Measurements from ENCODE around the gene PGM1. TPM values are rescaled to one million over a fixed set of nuclear protein-coding genes. Genes with fewer than 3 reads are reported as not detected.

Gene PGM1
- total and polyA plus RNA-seq, 2 donors (not counting 3 experiments of a cell fraction or from before 2014, with no cell fraction given): 9.3 to 21.0 TPM

GRCh38 chr1:63641615-63642014 is 48.4 kb downstream of the PGM1 start:
- POLR2A ChIA-PET: no interaction called here
- intact Hi-C loops (cut with micrococcal nuclease): no loop called here
- FAIRE-seq: no peak

More at GRCh38 chr1:63641615-63642014, 48.4 kb downstream of the PGM1 start:
- H3K36me3 ChIP-seq (ENCODE audit: control insufficient read depth in 2 of 2, extremely low read depth in 1 of 2, insufficient read depth in 2 of 2, low read length in 2 of 2): no peaks in the 10 kb centered on the region
- no peak overlapping the region for H3K27ac ChIP-seq (ENCODE audit: insufficient read depth, low read depth, low read length)
- H4K20me1 ChIP-seq (replicated peaks; ENCODE audit: control insufficient read depth, extremely low read depth, insufficient read depth, low read length): no peaks in the 10 kb centered on the region
- no peaks in the 10 kb centered on the region for H3K9me1 ChIP-seq (replicated peaks; ENCODE audit: control insufficient read depth, extremely low read depth, insufficient read depth, low read length)
- no TSS peak for BruUV-seq (replicated peaks)
- no peaks in the 10 kb centered on the region for H3K9me3 ChIP-seq (replicated peaks; ENCODE audit: control insufficient read depth, insufficient read depth, low read length)
- no peaks in the 10 kb centered on the region for H3K4me1 ChIP-seq (ENCODE audit: control insufficient read depth, extremely low read depth, insufficient read depth, low read length)
- H3K27me3 ChIP-seq (ENCODE audit: control insufficient read depth in 2 of 2, insufficient read depth in 2 of 2, low read length in 2 of 2): no peaks in the 10 kb centered on the region
- CTCF ChIA-PET: no interaction called here
- H3K9ac ChIP-seq (replicated peaks; ENCODE audit: extremely low read depth, insufficient read depth, low read length): no peak overlapping the region
- no peak overlapping the region for H3K4me3 ChIP-seq (replicated peaks in 1 of 3; ENCODE audit: insufficient read depth in 1 of 3, low read depth in 1 of 3, low read length in 3 of 3)
- H2AFZ ChIP-seq (ENCODE audit: low read depth, low read length): no peak overlapping the region
- TF ChIP-seq POLR2AphosphoS5 (IDR thresholded peaks at IDR 0.05; ENCODE audit: insufficient read depth, low read depth, low read length) (no peak), GATA2 (IDR thresholded peaks at IDR 0.05; ENCODE audit: insufficient read depth, insufficient read length, low read depth, low read length) (no peak), CTCF (IDR thresholded peaks at IDR 0.05; ENCODE audit: extremely low read depth in 1 of 2, insufficient read depth in 1 of 2, low read depth in 1 of 2, low read length in 2 of 2) (no peak), JUN (IDR thresholded peaks at IDR 0.05; ENCODE audit: borderline replicate concordance, insufficient read depth, insufficient read length, low read depth) (no peak), MAX (IDR thresholded peaks at IDR 0.05; ENCODE audit: insufficient read depth, insufficient read length) (no peak), EZH2 (IDR thresholded peaks at IDR 0.05; ENCODE audit: borderline replicate concordance, low read depth, low read length, severe bottlenecking) (no peak), MYC (IDR thresholded peaks at IDR 0.05; ENCODE audit: low read depth, low read length) (no peak)
- no peak overlapping the region for H3K4me2 ChIP-seq (ENCODE audit: insufficient read depth, low read length)
- no peaks in the 10 kb centered on the region for H3K79me2 ChIP-seq (ENCODE audit: control insufficient read depth, insufficient read depth, low read length)
- dilution Hi-C loops (cut with MboI; ENCODE audit: extremely low pct_ligation_motif_present, low sequenced_read_pairs): no loop called here
- DNase-seq (ENCODE audit: low read depth, low spot score): no peak

All from endothelial cell of umbilical vein (primary cell).